GM18909 (cell line): ENCODE results near the gene PGD.
"Not testable (repeated sequence)": the region's sequence is repeated elsewhere in the genome, so short reads cannot be mapped to it uniquely, and the experiment has no call there.

Experiments used
- ATAC-seq: cut with Tn5 transposase; IDR thresholded peaks from one replicate; pipeline ENCODE4 v1.9.1; 2021; ENCODE audit warnings: mild to moderate bottlenecking; ENCODE audit not compliant: unreplicated experiment, poor library complexity

PGD gene

GRCh38 chr1:10398734-10399443, at the start of gene PGD:
TSS of gene PGD (plus strand) at chr1:10399064. CDS start at chr1:10399118, 54 bp downstream.
- ATAC-seq = peak; percentile 93

- ATAC-seq = no peak
Measured at GRCh38 chr1:10353282-10353681, 45.6 kb upstream of the PGD start.

DNA sequence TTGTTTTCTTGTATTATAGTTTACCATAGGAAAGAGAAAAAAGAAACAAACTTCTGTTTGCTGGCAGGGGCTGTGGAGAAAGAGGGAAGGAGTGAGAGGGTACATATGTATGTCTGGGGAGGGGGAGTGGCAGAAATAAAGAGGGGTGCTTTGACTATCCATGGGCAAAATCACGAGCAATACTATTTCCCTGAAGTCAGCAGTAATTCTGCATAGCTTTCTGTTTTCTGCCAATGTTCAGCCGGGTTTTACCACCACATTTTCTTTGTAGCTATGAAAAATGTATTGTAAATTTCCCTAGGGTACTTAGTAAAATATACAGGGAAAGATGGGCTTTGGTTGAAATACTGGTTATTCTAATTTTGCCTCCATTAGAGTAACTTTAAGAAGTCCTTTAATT, 45.2 kb upstream of the PGD start:
- no peak for ATAC-seq

- no peak for ATAC-seq
Measured at GRCh38 chr1:10360045-10360444, 38.8 kb upstream of the PGD start.

DNA sequence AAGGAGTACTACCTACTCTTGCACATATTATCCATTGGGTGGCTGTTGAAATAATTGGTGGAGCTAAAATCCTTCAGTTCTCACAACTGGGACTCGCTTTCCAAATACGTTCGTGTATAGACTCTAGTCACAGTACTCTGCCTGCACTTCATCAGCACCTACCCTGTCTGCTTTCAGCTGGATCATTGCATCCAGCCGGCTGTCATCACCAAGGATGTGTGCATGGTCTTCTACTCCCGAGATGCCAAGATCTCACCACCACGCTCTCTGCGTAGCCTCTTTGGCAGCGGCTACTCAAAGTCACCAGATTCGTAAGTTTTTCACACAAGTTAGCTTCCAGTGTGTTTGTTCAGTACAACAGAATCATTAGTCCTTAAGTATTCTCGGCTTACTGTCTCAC, 37.3 kb upstream of the PGD start:
- ATAC-seq = no peak

DNA sequence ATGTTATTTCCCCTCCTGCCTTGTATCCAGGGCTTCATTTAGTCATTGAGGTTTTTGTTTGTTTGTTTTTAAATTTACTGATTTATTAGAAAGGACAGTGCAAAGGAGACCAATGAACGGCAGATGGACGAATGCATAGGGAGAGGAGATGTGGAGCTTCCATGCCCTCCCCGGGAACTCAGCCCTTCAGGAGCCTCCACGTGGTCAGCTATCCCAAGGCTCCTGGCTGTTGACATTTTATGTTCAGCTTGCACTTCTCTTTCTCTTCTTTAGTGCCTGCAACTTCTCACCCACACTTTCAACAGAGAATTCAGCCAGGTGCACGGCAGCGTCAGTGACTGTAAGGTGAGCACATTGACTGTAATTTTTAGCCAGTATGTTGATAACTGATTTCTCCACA, 30.7 kb upstream of the PGD start:
- no peak for ATAC-seq

GRCh38 chr1:10374442-10374860, 24.4 kb upstream of the PGD start:
- ATAC-seq = no peak

- ATAC-seq = not testable (repeated sequence)
Measured at GRCh38 chr1:10377365-10378029, 21.4 kb upstream of the PGD start.

- no peak for ATAC-seq
Measured at GRCh38 chr1:10378081-10378841, 20.6 kb upstream of the PGD start.

GRCh38 chr1:10379101-10379620, 19.7 kb upstream of the PGD start:
- no peak for ATAC-seq

- no peak for ATAC-seq
Measured at GRCh38 chr1:10379676-10380075, 19.2 kb upstream of the PGD start.

- no peak for ATAC-seq
Measured at GRCh38 chr1:10380594-10381275, 18.1 kb upstream of the PGD start.

- ATAC-seq = no peak
Measured at GRCh38 chr1:10383630-10384029, 15.2 kb upstream of the PGD start.

GRCh38 chr1:10384219-10384618, 14.6 kb upstream of the PGD start:
- ATAC-seq = no peak

DNA sequence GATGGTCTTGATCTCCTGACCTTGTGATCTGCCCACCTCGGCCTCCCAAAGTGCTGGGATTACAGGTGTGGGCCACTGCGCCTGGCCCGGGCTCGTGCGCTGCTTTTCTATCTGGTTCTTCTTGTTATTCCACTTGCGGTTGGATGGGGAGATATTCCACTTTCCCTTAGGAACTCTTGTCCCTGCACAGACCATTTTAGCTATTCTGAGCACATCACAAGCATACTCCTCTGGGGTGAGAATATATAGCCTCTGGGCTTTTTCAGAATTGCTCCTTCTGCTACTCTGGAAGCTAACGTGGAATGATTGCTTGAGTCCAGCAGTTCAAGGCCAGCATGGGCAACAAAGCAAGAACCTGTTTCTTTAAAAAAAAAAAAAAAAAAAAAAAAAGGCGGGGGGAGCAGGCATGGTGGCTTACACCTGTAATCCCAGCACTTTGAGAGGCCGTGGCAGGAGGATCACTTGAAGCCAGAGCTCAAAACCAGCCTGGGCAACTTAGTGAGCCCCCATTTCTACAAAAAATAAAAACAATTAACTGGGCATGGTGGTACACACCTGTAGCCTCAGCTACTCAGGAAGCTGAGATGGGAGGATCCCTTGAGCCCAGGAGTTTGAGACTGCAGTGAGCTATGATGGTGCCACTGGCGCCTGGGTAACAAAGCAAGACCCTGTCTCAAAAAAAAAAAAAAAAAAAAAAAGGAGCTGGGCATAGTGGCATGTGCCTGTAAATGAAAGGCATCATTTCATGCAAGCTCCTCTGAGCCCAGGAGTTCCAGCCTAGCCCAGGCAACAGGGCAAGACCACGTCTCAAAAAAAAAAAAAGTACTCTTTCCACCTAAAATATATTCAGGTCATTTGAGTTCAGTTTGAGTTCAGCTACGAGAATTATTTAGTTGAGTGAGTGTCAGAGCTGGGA, 11.8 kb upstream of the PGD start:
- no peak for ATAC-seq

- ATAC-seq = no peak
Measured at GRCh38 chr1:10387677-10388386, 11.0 kb upstream of the PGD start.

DNA sequence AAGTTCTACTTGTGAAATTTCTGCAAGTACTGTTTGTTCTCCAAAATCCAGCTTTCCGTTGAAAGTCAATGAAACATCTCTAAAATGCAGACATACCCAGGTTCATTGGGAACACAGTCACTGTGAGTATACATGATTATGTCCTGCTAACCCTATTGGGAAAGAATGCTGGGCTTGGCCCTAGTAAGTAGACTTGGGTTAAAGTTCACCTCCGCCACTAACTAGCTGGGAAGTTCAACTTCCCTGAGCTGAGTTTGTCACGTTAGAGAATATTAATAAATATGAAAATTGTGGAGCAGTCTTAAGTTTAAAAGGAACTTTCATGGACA, 10.5 kb upstream of the PGD start:
- no peak for ATAC-seq

DNA sequence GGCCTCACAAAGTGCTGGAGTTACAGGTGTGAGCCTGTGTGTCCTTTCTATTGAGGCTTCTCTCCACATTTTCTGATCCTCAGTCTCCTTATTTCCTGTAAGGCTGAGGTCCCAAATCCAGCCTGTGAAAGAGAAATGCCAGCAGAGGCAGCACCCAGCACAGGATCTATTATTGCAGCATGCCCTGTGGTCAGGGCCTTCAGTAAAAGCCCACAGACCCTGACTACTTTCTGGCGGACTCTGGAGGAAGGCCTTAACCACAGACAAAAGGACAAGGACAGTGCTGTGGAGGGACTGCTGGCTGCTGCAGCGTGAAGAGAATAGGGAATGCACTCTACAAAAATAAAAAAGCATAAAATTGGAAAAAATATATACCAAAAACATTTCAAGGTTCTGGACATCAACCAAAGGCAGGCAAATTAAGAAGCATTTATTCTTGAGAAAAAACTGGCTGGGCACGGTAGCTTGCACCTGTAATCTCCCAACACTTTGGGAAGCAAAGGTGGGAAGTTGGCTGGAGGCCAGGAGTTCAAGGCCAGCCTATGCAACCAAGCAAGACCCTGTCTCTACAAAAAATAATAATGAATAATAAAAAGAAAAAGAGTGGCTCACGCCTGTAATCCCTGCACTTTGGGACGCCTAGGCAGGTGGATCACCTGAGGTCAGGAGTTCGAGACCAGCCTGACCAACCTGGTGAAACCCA, 9.4 kb upstream of the PGD start:
- ATAC-seq = no peak
